Liver (tissue), 9 donors: ENCODE data around the gene GAR1. TPM values are rescaled to one million over a fixed set of nuclear protein-coding genes. Genes with fewer than 3 reads are reported as not detected.

Experiments used
- DNase-seq: peaks from one replicate; pipeline ENCODE4 v3.0.0-alpha.2; 2017; ENCODE audit warnings: low spot score
- H3K27ac ChIP-seq, 2 donors: one replicate each; pipeline ENCODE4 v1.7.0; 2013; ENCODE audit warnings: inconsistent platforms in 2 of 2, low read length in 2 of 2, control low read depth in 1 of 2, low read depth in 1 of 2, mild to moderate bottlenecking in 1 of 2
- H3K27me3 ChIP-seq, 4 donors: one replicate each; pipeline versions ENCODE4 v1.6.1 to v1.7.0; 2013; ENCODE audit warnings: low read length in 3 of 4, inconsistent platforms in 1 of 4, mild to moderate bottlenecking in 1 of 4, moderate library complexity in 1 of 4; ENCODE audit not compliant: control insufficient read depth in 4 of 4, insufficient read depth in 4 of 4
- H3K36me3 ChIP-seq, 4 donors: one replicate each; pipeline versions ENCODE4 v1.6.1 to v1.7.0; 2013; ENCODE audit warnings: low read length in 3 of 4, mild to moderate bottlenecking in 3 of 4, low read depth in 1 of 4, moderate library complexity in 1 of 4; ENCODE audit not compliant: control insufficient read depth in 4 of 4, insufficient read depth in 3 of 4
- H3K4me1 ChIP-seq, 4 donors: one replicate each; pipeline versions ENCODE4 v1.6.1 to v1.7.0; 2013; ENCODE audit warnings: low read length in 3 of 4, mild to moderate bottlenecking in 3 of 4, moderate library complexity in 1 of 4; ENCODE audit not compliant: control insufficient read depth in 4 of 4, insufficient read depth in 4 of 4
- H3K4me3 ChIP-seq, 3 donors: one replicate each; pipeline versions ENCODE4 v1.6.1 to v1.7.0; 2013; ENCODE audit warnings: low read length in 3 of 3, control low read depth in 1 of 3, low read depth in 1 of 3, mild to moderate bottlenecking in 1 of 3
- H3K9ac ChIP-seq, 2 donors: one replicate each; pipeline ENCODE4 v1.7.0; 2013; ENCODE audit warnings: low read length in 2 of 2, mild to moderate bottlenecking in 2 of 2, moderate library complexity in 2 of 2, control low read depth in 1 of 2, low read depth in 1 of 2
- H3K9me3 ChIP-seq, 4 donors: one replicate each; pipeline versions ENCODE4 v1.6.1 to v1.7.0; 2013; ENCODE audit warnings: low read length in 3 of 4; ENCODE audit not compliant: control insufficient read depth in 4 of 4
- EGR1 ChIP-seq, 2 donors: IDR thresholded peaks; 2 replicates each; pipeline ENCODE4 v1.6.1; 2016 to 2018; ENCODE audit warnings: antibody characterized with exemption in 2 of 2, low read depth in 2 of 2
- FOXA1 ChIP-seq: IDR thresholded peaks from 2 replicates; pipeline ENCODE4 v1.6.1; 2016; ENCODE audit warnings: antibody characterized with exemption
- FOXA2 ChIP-seq: IDR thresholded peaks from 2 replicates; pipeline ENCODE4 v1.6.1; 2016; ENCODE audit warnings: antibody characterized with exemption
- GABPA ChIP-seq, 2 donors: IDR thresholded peaks in 1 of 2; conservative IDR thresholded peaks in 1 of 2; 2 replicates each; pipeline ENCODE4 v1.6.1; 2016; ENCODE audit warnings: antibody characterized with exemption in 2 of 2, mild to moderate bottlenecking in 1 of 2, moderate library complexity in 1 of 2
- HNF4A ChIP-seq, 2 donors: conservative IDR thresholded peaks; 2 replicates each; pipeline ENCODE4 v1.6.1; 2016; ENCODE audit warnings: antibody characterized with exemption in 2 of 2, mild to moderate bottlenecking in 2 of 2
- HNF4G ChIP-seq: IDR thresholded peaks from 2 replicates; pipeline ENCODE4 v1.6.1; 2016; ENCODE audit warnings: antibody characterized with exemption
- JUND ChIP-seq, 2 donors: IDR thresholded peaks; 2 replicates each; pipeline ENCODE4 v1.6.1; 2016; ENCODE audit warnings: antibody characterized with exemption in 2 of 2
- NR2F2 ChIP-seq: IDR thresholded peaks from 2 replicates; pipeline ENCODE4 v1.6.1; 2016; ENCODE audit warnings: antibody characterized with exemption
- RAD21 ChIP-seq, 2 donors: IDR thresholded peaks; 2 replicates each; pipeline ENCODE4 v1.6.1; 2016; ENCODE audit warnings: antibody characterized with exemption in 2 of 2, mild to moderate bottlenecking in 2 of 2
- RXRA ChIP-seq, 2 donors: IDR thresholded peaks; 2 replicates each; pipeline ENCODE4 v1.6.1; 2017 to 2018; ENCODE audit warnings: antibody characterized with exemption in 2 of 2, mild to moderate bottlenecking in 1 of 2
- SP1 ChIP-seq: IDR thresholded peaks from 2 replicates; pipeline ENCODE4 v1.6.1; 2018; ENCODE audit warnings: antibody characterized with exemption, mild to moderate bottlenecking
- TAF1 ChIP-seq: conservative IDR thresholded peaks from 2 replicates; pipeline ENCODE4 v1.6.1; 2016; ENCODE audit warnings: antibody characterized with exemption, mild to moderate bottlenecking
- YY1 ChIP-seq: IDR thresholded peaks from 2 replicates; pipeline ENCODE4 v1.6.1; 2016; ENCODE audit warnings: antibody characterized with exemption, mild to moderate bottlenecking
- WGBS: extraction: QIAGEN DNeasy Blood & Tissue Kit; methylation state at CpG from one replicate; pipeline ENCODE4 v1.1.7; 2013; 5-methylcytosine and 5-hydroxymethylcytosine counted together
- polyA plus RNA-seq, 2 donors: library from polyadenylated mRNA; stranded (reverse) in 1 of 2; unstranded in 1 of 2; fragments of 200-250 nt in 1 of 2; fragments of >200 nt in 1 of 2; fragmentation: Nextera tagmentation in 1 of 2; extraction: Ambion mirVana in 1 of 2; gene quantifications; one replicate each; pipeline versions ENCODE4 v1.2.1 to v1.2.3, GENCODE V29; 2013 to 2015
- total RNA-seq, 2 donors: library from RNA; depleted of rRNA; stranded (reverse); fragments of >200 nt; gene quantifications; one replicate each; pipeline ENCODE4 v1.2.3, GENCODE V29; 2014
- TF ChIP-seq, protein P1 (sequence below): IDR thresholded peaks from 2 replicates; pipeline ENCODE4 v1.6.1; 2016; ENCODE audit warnings: antibody characterized with exemption
- TF ChIP-seq, protein P2 (sequence below): IDR thresholded peaks from 2 replicates; pipeline ENCODE4 v1.6.1; 2016; ENCODE audit warnings: antibody characterized with exemption
- TF ChIP-seq, protein P3 (sequence below): IDR thresholded peaks from 2 replicates; pipeline ENCODE4 v1.6.1; 2016; ENCODE audit warnings: antibody characterized with exemption, mild to moderate bottlenecking
- TF ChIP-seq, protein P4 (sequence below): IDR thresholded peaks from 2 replicates; pipeline ENCODE4 v1.6.1; 2016; ENCODE audit warnings: antibody characterized with exemption
- TF ChIP-seq, protein P5 (sequence below): fragments of 150-350 bp; IDR thresholded peaks from 2 replicates; pipeline ENCODE4 v1.5.1; 2017; ENCODE audit warnings: improper control_type of control experiment, low read depth, low read length; ENCODE audit not compliant: missing input control
- donor health status: healthy.
- donor health status: healthy.
- donor health status: healthy.
- donor health status: healthy.
- donor health status: healthy.

The GAR1 gene
- total and polyA plus RNA-seq, 4 donors, result 1.5 to 7.7 (median 5.9) TPM

DNA sequence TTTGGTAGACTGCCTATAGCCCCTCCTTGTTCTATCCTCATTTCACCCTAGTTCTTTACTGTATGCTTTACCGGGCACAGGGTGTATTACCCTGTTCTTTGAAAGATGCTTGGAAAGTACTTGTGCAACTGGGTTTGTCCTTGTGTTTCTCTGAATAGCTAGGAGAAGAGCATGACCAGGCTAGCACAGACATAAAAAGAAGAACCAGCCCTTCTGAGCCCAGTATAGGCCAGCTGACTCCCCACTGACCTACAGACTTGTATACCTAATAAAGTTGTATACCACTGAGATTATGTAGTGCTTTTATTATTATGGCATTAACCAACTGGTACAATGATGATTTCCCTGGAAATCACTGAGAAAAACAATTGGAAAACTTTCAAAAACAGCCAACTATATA, 28.7 kb upstream of the GAR1 start:
- H3K36me3 ChIP-seq, result peaks cover 0 to 8% (median 0%) of the 10 kb centered on the region in 4 donors
- no peaks in the 10 kb centered on the region for H3K4me1 ChIP-seq
- TF ChIP-seq, protein P1, sequence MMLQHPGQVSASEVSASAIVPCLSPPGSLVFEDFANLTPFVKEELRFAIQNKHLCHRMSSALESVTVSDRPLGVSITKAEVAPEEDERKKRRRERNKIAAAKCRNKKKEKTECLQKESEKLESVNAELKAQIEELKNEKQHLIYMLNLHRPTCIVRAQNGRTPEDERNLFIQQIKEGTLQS, result no peak
- no peak for TF ChIP-seq RXRA (IDR thresholded peaks at IDR 0.05)
- TF ChIP-seq YY1, result no peak
- no peak for TF ChIP-seq SP1
- no peak overlapping the region for H3K27ac ChIP-seq
- 82% methylated on average over 1 of the region's 1 CpG for WGBS
- H3K27me3 ChIP-seq, result no peaks in the 10 kb centered on the region
- no peak overlapping the region for H3K9ac ChIP-seq
- no peak overlapping the region for H3K4me3 ChIP-seq
- peaks cover 0 to 7% (median under 1%) of the 10 kb centered on the region in 4 donors for H3K9me3 ChIP-seq
- DNase-seq, result no peak

DNA sequence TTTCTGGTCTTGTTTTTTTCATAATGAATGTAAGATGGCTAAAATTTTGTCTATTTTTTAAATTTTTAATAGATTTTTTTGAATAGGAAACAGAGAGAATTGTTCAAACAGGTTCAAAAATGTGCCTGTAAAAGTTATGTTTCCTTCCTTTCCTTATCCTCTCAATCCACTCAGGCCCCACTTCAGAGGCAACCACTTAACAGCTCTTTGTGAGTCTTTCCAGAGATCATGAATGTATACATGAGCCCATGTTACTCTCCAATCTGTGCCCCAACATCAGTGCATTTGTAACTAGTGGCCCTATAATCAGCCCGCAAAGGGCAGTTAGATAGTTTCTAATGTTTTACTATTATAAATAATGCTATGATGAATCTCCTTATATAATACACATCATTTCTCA, 27.8 kb upstream of the GAR1 start:
- no peak overlapping the region for H3K9ac ChIP-seq
- peaks cover 0 to 7% (median under 1%) of the 10 kb centered on the region in 4 donors for H3K9me3 ChIP-seq
- TF ChIP-seq TAF1 (no peak), HNF4G (no peak), FOXA2 (no peak), FOXA1 (no peak), EGR1 (IDR thresholded peaks at IDR 0.05; ENCODE audit: low read depth in 2 of 2) (no peak), HNF4A (conservative IDR thresholded peaks at IDR 0.05) (no peak), RXRA (IDR thresholded peaks at IDR 0.05) (no peak), GABPA (IDR thresholded peaks at IDR 0.05 in 1 of 2, conservative IDR thresholded peaks at IDR 0.05 in 1 of 2) (no peak), NR2F2 (no peak), JUND (IDR thresholded peaks at IDR 0.05) (no peak), YY1 (no peak), SP1 (no peak), RAD21 (IDR thresholded peaks at IDR 0.05) (no peak)
- TF ChIP-seq, protein P2, sequence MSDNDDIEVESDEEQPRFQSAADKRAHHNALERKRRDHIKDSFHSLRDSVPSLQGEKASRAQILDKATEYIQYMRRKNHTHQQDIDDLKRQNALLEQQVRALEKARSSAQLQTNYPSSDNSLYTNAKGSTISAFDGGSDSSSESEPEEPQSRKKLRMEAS, result no peak
- TF ChIP-seq, protein P1, result no peak
- TF ChIP-seq, protein P3, sequence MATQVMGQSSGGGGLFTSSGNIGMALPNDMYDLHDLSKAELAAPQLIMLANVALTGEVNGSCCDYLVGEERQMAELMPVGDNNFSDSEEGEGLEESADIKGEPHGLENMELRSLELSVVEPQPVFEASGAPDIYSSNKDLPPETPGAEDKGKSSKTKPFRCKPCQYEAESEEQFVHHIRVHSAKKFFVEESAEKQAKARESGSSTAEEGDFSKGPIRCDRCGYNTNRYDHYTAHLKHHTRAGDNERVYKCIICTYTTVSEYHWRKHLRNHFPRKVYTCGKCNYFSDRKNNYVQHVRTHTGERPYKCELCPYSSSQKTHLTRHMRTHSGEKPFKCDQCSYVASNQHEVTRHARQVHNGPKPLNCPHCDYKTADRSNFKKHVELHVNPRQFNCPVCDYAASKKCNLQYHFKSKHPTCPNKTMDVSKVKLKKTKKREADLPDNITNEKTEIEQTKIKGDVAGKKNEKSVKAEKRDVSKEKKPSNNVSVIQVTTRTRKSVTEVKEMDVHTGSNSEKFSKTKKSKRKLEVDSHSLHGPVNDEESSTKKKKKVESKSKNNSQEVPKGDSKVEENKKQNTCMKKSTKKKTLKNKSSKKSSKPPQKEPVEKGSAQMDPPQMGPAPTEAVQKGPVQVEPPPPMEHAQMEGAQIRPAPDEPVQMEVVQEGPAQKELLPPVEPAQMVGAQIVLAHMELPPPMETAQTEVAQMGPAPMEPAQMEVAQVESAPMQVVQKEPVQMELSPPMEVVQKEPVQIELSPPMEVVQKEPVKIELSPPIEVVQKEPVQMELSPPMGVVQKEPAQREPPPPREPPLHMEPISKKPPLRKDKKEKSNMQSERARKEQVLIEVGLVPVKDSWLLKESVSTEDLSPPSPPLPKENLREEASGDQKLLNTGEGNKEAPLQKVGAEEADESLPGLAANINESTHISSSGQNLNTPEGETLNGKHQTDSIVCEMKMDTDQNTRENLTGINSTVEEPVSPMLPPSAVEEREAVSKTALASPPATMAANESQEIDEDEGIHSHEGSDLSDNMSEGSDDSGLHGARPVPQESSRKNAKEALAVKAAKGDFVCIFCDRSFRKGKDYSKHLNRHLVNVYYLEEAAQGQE, result no peak
- TF ChIP-seq, protein P4, sequence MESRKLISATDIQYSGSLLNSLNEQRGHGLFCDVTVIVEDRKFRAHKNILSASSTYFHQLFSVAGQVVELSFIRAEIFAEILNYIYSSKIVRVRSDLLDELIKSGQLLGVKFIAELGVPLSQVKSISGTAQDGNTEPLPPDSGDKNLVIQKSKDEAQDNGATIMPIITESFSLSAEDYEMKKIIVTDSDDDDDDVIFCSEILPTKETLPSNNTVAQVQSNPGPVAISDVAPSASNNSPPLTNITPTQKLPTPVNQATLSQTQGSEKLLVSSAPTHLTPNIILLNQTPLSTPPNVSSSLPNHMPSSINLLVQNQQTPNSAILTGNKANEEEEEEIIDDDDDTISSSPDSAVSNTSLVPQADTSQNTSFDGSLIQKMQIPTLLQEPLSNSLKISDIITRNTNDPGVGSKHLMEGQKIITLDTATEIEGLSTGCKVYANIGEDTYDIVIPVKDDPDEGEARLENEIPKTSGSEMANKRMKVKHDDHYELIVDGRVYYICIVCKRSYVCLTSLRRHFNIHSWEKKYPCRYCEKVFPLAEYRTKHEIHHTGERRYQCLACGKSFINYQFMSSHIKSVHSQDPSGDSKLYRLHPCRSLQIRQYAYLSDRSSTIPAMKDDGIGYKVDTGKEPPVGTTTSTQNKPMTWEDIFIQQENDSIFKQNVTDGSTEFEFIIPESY, result no peak
- TF ChIP-seq, protein P5, sequence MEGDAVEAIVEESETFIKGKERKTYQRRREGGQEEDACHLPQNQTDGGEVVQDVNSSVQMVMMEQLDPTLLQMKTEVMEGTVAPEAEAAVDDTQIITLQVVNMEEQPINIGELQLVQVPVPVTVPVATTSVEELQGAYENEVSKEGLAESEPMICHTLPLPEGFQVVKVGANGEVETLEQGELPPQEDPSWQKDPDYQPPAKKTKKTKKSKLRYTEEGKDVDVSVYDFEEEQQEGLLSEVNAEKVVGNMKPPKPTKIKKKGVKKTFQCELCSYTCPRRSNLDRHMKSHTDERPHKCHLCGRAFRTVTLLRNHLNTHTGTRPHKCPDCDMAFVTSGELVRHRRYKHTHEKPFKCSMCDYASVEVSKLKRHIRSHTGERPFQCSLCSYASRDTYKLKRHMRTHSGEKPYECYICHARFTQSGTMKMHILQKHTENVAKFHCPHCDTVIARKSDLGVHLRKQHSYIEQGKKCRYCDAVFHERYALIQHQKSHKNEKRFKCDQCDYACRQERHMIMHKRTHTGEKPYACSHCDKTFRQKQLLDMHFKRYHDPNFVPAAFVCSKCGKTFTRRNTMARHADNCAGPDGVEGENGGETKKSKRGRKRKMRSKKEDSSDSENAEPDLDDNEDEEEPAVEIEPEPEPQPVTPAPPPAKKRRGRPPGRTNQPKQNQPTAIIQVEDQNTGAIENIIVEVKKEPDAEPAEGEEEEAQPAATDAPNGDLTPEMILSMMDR, result no peak
- H3K4me3 ChIP-seq, result no peak overlapping the region
- WGBS, result 98% methylated on average over 1 of the region's 1 CpG
- no peaks in the 10 kb centered on the region for H3K4me1 ChIP-seq
- H3K36me3 ChIP-seq, result peaks cover 0 to 8% (median 0%) of the 10 kb centered on the region in 4 donors
- no peaks in the 10 kb centered on the region for H3K27me3 ChIP-seq
- H3K27ac ChIP-seq, result no peak overlapping the region
- DNase-seq, result no peak
